Progenitor cell of endocrine pancreas (in vitro differentiated cells): Measurements from ENCODE around the gene STRA8. TPM values are rescaled to one million over a fixed set of nuclear protein-coding genes. Genes with fewer than 3 reads are reported as not detected.
A peak's percentile ranks its signal among the peaks of the same experiment; 100 is the strongest.

Source experiments
- DNase-seq: peaks from one replicate; pipeline ENCODE4 v3.0.0; 2021; ENCODE audit warnings: low spot score; ENCODE audit not compliant: unreplicated experiment
- H3K27ac Mint-ChIP-seq: 2 replicates; pipeline ENCODE4 v1.8.0; 2021; ENCODE audit warnings: mild to moderate bottlenecking, moderate library complexity, mixed read lengths
- H3K27me3 Mint-ChIP-seq: 2 replicates; pipeline ENCODE4 v1.8.0; 2021; ENCODE audit warnings: mixed read lengths
- H3K36me3 Mint-ChIP-seq: 2 replicates; pipeline ENCODE4 v1.8.0; 2022; ENCODE audit warnings: mixed read lengths; ENCODE audit not compliant: insufficient read depth
- H3K4me1 Mint-ChIP-seq: 2 replicates; pipeline ENCODE4 v1.8.0; 2021; ENCODE audit warnings: low read depth, mixed read lengths
- H3K4me3 Mint-ChIP-seq: 2 replicates; pipeline ENCODE4 v1.8.0; 2021; ENCODE audit warnings: low read depth, mild to moderate bottlenecking, moderate library complexity, mixed read lengths
- H3K9me3 Mint-ChIP-seq: 2 replicates; pipeline ENCODE4 v1.8.0; 2021; ENCODE audit warnings: low read depth, mixed read lengths
- total RNA-seq: library from RNA; stranded (reverse); gene quantifications from 2 replicates; pipeline ENCODE4 v1.2.1, GENCODE V29; 2021
- TF ChIP-seq, protein P1 (sequence below): fragments of 200-600 bp; sonication (generic); IDR thresholded peaks from one replicate; pipeline ENCODE4 v1.5.0; 2021; ENCODE audit warnings: antibody characterized with exemption, mild to moderate bottlenecking; ENCODE audit not compliant: unreplicated experiment

Gene STRA8
- total RNA-seq, 1 donor from 2014 or later, result not detected

- H3K4me3 Mint-ChIP-seq, result no peak overlapping the region
- no peaks in the 10 kb centered on the region for H3K9me3 Mint-ChIP-seq
- DNase-seq, result no peak
- H3K27ac Mint-ChIP-seq, result peak overlapping the region; percentile 12
- no peaks in the 10 kb centered on the region for H3K4me1 Mint-ChIP-seq
- TF ChIP-seq, protein P1, sequence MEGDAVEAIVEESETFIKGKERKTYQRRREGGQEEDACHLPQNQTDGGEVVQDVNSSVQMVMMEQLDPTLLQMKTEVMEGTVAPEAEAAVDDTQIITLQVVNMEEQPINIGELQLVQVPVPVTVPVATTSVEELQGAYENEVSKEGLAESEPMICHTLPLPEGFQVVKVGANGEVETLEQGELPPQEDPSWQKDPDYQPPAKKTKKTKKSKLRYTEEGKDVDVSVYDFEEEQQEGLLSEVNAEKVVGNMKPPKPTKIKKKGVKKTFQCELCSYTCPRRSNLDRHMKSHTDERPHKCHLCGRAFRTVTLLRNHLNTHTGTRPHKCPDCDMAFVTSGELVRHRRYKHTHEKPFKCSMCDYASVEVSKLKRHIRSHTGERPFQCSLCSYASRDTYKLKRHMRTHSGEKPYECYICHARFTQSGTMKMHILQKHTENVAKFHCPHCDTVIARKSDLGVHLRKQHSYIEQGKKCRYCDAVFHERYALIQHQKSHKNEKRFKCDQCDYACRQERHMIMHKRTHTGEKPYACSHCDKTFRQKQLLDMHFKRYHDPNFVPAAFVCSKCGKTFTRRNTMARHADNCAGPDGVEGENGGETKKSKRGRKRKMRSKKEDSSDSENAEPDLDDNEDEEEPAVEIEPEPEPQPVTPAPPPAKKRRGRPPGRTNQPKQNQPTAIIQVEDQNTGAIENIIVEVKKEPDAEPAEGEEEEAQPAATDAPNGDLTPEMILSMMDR, result no peak
- peaks cover 18% of the 10 kb centered on the region for H3K36me3 Mint-ChIP-seq
- no peaks in the 10 kb centered on the region for H3K27me3 Mint-ChIP-seq
Observed at GRCh38 chr7:135193615-135194081, 40.0 kb upstream of the STRA8 start.

- no peak for DNase-seq
- Mint-ChIP-seq H3K36me3 (peaks cover 17% of the 10 kb centered on the region), H3K27ac (no peak overlapping the region), H3K9me3 (no peaks in the 10 kb centered on the region), H3K27me3 (no peaks in the 10 kb centered on the region), H3K4me1 (peaks cover 5% of the 10 kb centered on the region), H3K4me3 (no peak overlapping the region)
- TF ChIP-seq, protein P1, result no peak
Observed at GRCh38 chr7:135194494-135195095, 39.0 kb upstream of the STRA8 start.

DNA sequence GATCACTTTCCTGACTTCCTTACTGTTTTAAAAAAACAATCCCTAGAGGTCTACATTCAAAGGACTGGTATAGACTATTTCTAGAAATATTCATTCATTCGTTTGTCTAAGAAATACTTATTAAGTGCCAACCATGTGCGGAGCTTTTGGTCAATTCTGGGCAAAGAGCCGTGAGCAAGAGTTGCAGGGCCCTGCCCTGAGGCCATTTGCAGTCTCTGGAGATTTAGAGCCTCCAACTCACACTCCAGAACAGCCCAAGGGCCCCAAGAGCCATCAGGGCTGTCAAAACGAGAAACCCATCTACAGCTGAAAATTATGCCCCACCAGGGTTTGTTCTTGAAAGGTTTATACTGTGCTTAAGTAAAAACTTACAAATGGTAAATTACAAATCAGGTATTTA is 38.5 kb upstream of the STRA8 start:
- TF ChIP-seq, protein P1, result no peak
- no peaks in the 10 kb centered on the region for H3K9me3 Mint-ChIP-seq

GRCh38 chr7:135195968-135196629 is 37.5 kb upstream of the STRA8 start:
- Mint-ChIP-seq H3K27me3 (no peaks in the 10 kb centered on the region), H3K4me3 (no peak overlapping the region), H3K36me3 (peaks cover 13% of the 10 kb centered on the region), H3K27ac (no peak overlapping the region), H3K4me1 (peaks cover 7% of the 10 kb centered on the region), H3K9me3 (no peaks in the 10 kb centered on the region)
- no peak for DNase-seq
- TF ChIP-seq, protein P1, result no peak

More for the DNA sequence above, 38.5 kb upstream of the STRA8 start:
- Mint-ChIP-seq H3K36me3 (peaks cover 16% of the 10 kb centered on the region), H3K27ac (no peak overlapping the region), H3K27me3 (no peaks in the 10 kb centered on the region), H3K4me3 (no peak overlapping the region), H3K4me1 (peaks cover 7% of the 10 kb centered on the region)
- no peak for DNase-seq

- Mint-ChIP-seq H3K9me3 (no peaks in the 10 kb centered on the region), H3K4me3 (no peak overlapping the region), H3K27ac (no peak overlapping the region), H3K36me3 (peaks cover 14% of the 10 kb centered on the region), H3K4me1 (peaks cover 7% of the 10 kb centered on the region), H3K27me3 (no peaks in the 10 kb centered on the region)
- DNase-seq, result no peak
- TF ChIP-seq, protein P1, result no peak
Observed at GRCh38 chr7:135197343-135197742, 36.3 kb upstream of the STRA8 start.
